Prostate gland (tissue), 1 donor: Measurements from ENCODE around the gene GNB3.

Source experiments
- POLR2A ChIP-seq: fragments of 450-650 bp; IDR thresholded peaks from one replicate; pipeline ENCODE4 v1.6.1; 2016; ENCODE audit warnings: antibody characterized with exemption, mild to moderate bottlenecking
- POLR2AphosphoS5 ChIP-seq: sonication (generic); formaldehyde crosslinking; IDR thresholded peaks from one replicate; pipeline ENCODE4 v1.6.1; 2017; ENCODE audit warnings: antibody characterized with exemption

GRCh38 chr12:6810758-6811157 is 30.0 kb upstream of the GNB3 start:
- TF ChIP-seq POLR2AphosphoS5 (no peak), POLR2A (no peak)
